ENCODE data around the gene CCDC24. TPM values are rescaled to one million over a fixed set of nuclear protein-coding genes. Genes with fewer than 3 reads are reported as not detected.

The CCDC24 gene
- total RNA-seq, 1 experiment from 2014 or later: 11.8 TPM

GRCh38 chr1:43979528-43980254 is 11.7 kb upstream of the CCDC24 start:
- TF ChIP-seq, protein P1, sequence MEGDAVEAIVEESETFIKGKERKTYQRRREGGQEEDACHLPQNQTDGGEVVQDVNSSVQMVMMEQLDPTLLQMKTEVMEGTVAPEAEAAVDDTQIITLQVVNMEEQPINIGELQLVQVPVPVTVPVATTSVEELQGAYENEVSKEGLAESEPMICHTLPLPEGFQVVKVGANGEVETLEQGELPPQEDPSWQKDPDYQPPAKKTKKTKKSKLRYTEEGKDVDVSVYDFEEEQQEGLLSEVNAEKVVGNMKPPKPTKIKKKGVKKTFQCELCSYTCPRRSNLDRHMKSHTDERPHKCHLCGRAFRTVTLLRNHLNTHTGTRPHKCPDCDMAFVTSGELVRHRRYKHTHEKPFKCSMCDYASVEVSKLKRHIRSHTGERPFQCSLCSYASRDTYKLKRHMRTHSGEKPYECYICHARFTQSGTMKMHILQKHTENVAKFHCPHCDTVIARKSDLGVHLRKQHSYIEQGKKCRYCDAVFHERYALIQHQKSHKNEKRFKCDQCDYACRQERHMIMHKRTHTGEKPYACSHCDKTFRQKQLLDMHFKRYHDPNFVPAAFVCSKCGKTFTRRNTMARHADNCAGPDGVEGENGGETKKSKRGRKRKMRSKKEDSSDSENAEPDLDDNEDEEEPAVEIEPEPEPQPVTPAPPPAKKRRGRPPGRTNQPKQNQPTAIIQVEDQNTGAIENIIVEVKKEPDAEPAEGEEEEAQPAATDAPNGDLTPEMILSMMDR (conservative IDR thresholded peaks at IDR 0.05): no peak
- peaks cover 8% of the 10 kb centered on the region; the same call in 1 of the 2 replicates for H3K4me1 ChIP-seq (ENCODE audit: insufficient read depth, low read length)
- peaks cover 17% of the 10 kb centered on the region for H3K23me2 ChIP-seq (ENCODE audit: insufficient read length, low read depth, low read length, poor library complexity, severe bottlenecking)
- peak overlapping the region in 1 of 3 experiments; percentile 92; a peak in 2 of 7 replicates for H3K27ac Mint-ChIP-seq
- peaks cover 6% of the 10 kb centered on the region for H3K79me1 ChIP-seq (ENCODE audit: insufficient read depth, low read depth, low read length, poor library complexity, severe bottlenecking)
- peaks cover 3% of the 10 kb centered on the region; the same call in 1 of the 2 replicates for H3K79me2 ChIP-seq (ENCODE audit: insufficient read depth, low read length)
- peak overlapping the region; percentile 89 to 92 for H3K4me3 Mint-ChIP-seq
- no peak for DNase-seq
- no peak overlapping the region for H3T11ph ChIP-seq (ENCODE audit: low read length)
- no peak overlapping the region for H2BK5ac ChIP-seq (ENCODE audit: insufficient read length, low read length)
- no peaks in the 10 kb centered on the region; a peak in 1 of 5 replicates for H3K9me3 Mint-ChIP-seq
- no peak overlapping the region for H3K27ac ChIP-seq (ENCODE audit: insufficient read length, low read depth, low read length)
- H3K4ac ChIP-seq (ENCODE audit: low read depth, low read length): no peak overlapping the region
- H3K9ac ChIP-seq (ENCODE audit: extremely low read depth, insufficient read length, low read length): peak overlapping the region; percentile 39
- H3K23ac ChIP-seq (ENCODE audit: insufficient read length, low read depth, low read length): no peak overlapping the region
- H3K27me3 Mint-ChIP-seq (ENCODE audit: low read depth): no peaks in the 10 kb centered on the region
- H4K20me1 ChIP-seq (ENCODE audit: control insufficient read depth, insufficient read depth, insufficient read length): no peaks in the 10 kb centered on the region
- peak overlapping the region; percentile 1 for H3K18ac ChIP-seq (ENCODE audit: insufficient read length, low read depth, low read length)
- H2AK5ac ChIP-seq (ENCODE audit: insufficient read length, low read length): no peak overlapping the region
- H2BK120ac ChIP-seq (ENCODE audit: low read depth, low read length, poor library complexity, severe bottlenecking): no peak overlapping the region
- H3K27me3 ChIP-seq (ENCODE audit: insufficient read depth, low read length): no peaks in the 10 kb centered on the region
- H2BK20ac ChIP-seq (ENCODE audit: low read depth, low read length, poor library complexity, severe bottlenecking): no peak overlapping the region
- H3K56ac ChIP-seq (ENCODE audit: insufficient read length, low read depth, low read length): no peak overlapping the region
- peak overlapping the region; percentile 57 for H3K4me2 ChIP-seq (ENCODE audit: insufficient read depth, insufficient read length, low read length)
- peak overlapping the region; percentile 80 for H3K14ac ChIP-seq (ENCODE audit: insufficient read depth, low read length)
- H4K8ac ChIP-seq (replicated peaks; ENCODE audit: insufficient read length, low read depth, low read length): no peak overlapping the region
- no CpG with 5 or more reads among the region's 45 CpGs for WGBS (ENCODE audit: extremely low coverage, insufficient read length, low lambda C conversion rate)
- no peaks in the 10 kb centered on the region for H3K9me3 ChIP-seq (ENCODE audit: control insufficient read depth, low read depth, low read length)
- peaks cover 24 to 32% of the 10 kb centered on the region in 2 experiments for H3K4me1 Mint-ChIP-seq
- no peak overlapping the region for H4K91ac ChIP-seq (ENCODE audit: insufficient read length, low read depth, low read length)
- no peak overlapping the region for H2BK15ac ChIP-seq (ENCODE audit: low read depth, low read length)
- peaks cover 26 to 55% (median 52%) of the 10 kb centered on the region in 3 experiments; a peak in 6 of 7 replicates for H3K36me3 Mint-ChIP-seq (ENCODE audit: insufficient read depth in 1 of 3, low read depth in 3 of 3)
- no peak overlapping the region for H4K5ac ChIP-seq (ENCODE audit: insufficient read length, low read depth, low read length)
- no peak overlapping the region for H2AFZ ChIP-seq (ENCODE audit: low read length)
- no peak overlapping the region for H2BK12ac ChIP-seq (ENCODE audit: insufficient read length, low read depth, low read length)

Measured in H9 (cell line).